GM13976 (cell line): Measurements from ENCODE around the gene CELF4.

Experiments
- DNase-seq: peaks from one replicate; pipeline ENCODE4 v3.0.0; 2012; ENCODE audit warnings: low spot score
- CTCF ChIP-seq: IDR thresholded peaks from 2 replicates; pipeline ENCODE4 v1.5.1; 2012; ENCODE audit warnings: borderline replicate concordance, mild to moderate bottlenecking; ENCODE audit not compliant: insufficient read depth; ENCODE audit errors: extremely low read depth, missing control alignments, control extremely low read depth
- in situ Hi-C: fragments of 300-500 bp; cut with MboI; formaldehyde crosslinking; loops from one replicate; pipeline ENCODE4 v1.12.0; 2022; ENCODE audit warnings: low sequenced_read_pairs, mixed read lengths, inconsistent platforms; ENCODE audit not compliant: unreplicated experiment

Gene CELF4

GRCh38 chr18:37545461-37546271, 19.9 kb downstream of the CELF4 start:
- no peak for TF ChIP-seq CTCF
- in situ Hi-C loops, result no loop called here
- DNase-seq, result no peak

GRCh38 chr18:37544713-37545112, 20.9 kb downstream of the CELF4 start:
- no peak for TF ChIP-seq CTCF
- in situ Hi-C loops, result no loop called here
- DNase-seq, result no peak

- in situ Hi-C loops, result no loop called here
- TF ChIP-seq CTCF, result no peak
- no peak for DNase-seq
Observed at GRCh38 chr18:37544217-37544616, 21.4 kb downstream of the CELF4 start.

- DNase-seq, result no peak
- TF ChIP-seq CTCF, result no peak
- in situ Hi-C loops, result no loop called here
Observed at GRCh38 chr18:37543321-37543720, 22.3 kb downstream of the CELF4 start.

GRCh38 chr18:37541517-37541916, 24.1 kb downstream of the CELF4 start:
- DNase-seq, result no peak
- no peak for TF ChIP-seq CTCF
- in situ Hi-C loops, result no loop called here

GRCh38 chr18:37540424-37541138, 25.0 kb downstream of the CELF4 start:
- in situ Hi-C loops, result no loop called here
- TF ChIP-seq CTCF, result no peak

More at GRCh38 chr18:37540424-37541138, 25.0 kb downstream of the CELF4 start:
- DNase-seq, result no peak
